HEK293 (cell line): ENCODE data around the gene CDKAL1.

Experiments used
- EGR2 ChIP-seq: fragments of 450-650 bp; formaldehyde crosslinking; IDR thresholded peaks from 2 replicates; pipeline ENCODE4 v1.5.1; 2016; ENCODE audit warnings: low read depth, missing biosample characterization, missing genetic modification characterization
- MYNN ChIP-seq: fragments of 450-650 bp; formaldehyde crosslinking; IDR thresholded peaks from 2 replicates; pipeline ENCODE4 v1.5.1; 2016; ENCODE audit warnings: missing biosample characterization, missing genetic modification characterization, borderline replicate concordance
- TCF7L2 ChIP-seq: IDR thresholded peaks from 2 replicates; pipeline ENCODE4 v1.6.1; 2011; ENCODE audit warnings: low read depth, mild to moderate bottlenecking, inconsistent platforms, low read length, moderate library complexity, borderline replicate concordance
- YY1 ChIP-seq: fragments of 450-650 bp; formaldehyde crosslinking; IDR thresholded peaks from 2 replicates; pipeline ENCODE4 v1.5.1; 2018; ENCODE audit warnings: missing biosample characterization, missing genetic modification characterization
- ZNF23 ChIP-seq: fragments of 450-650 bp; formaldehyde crosslinking; IDR thresholded peaks from 2 replicates; pipeline ENCODE4 v1.5.1; 2016; ENCODE audit warnings: missing biosample characterization, missing genetic modification characterization, borderline replicate concordance
- ZNF394 ChIP-seq: fragments of 450-650 bp; formaldehyde crosslinking; IDR thresholded peaks from 2 replicates; pipeline ENCODE4 v1.5.1; 2016; ENCODE audit warnings: missing biosample characterization, missing genetic modification characterization, mild to moderate bottlenecking, moderate library complexity, borderline replicate concordance
- ZNF629 ChIP-seq: fragments of 450-650 bp; formaldehyde crosslinking; IDR thresholded peaks from 2 replicates; pipeline ENCODE4 v1.5.1; 2017; ENCODE audit warnings: missing biosample characterization, missing genetic modification characterization
- TF ChIP-seq, protein P1 (sequence below): fragments of 450-650 bp; formaldehyde crosslinking; IDR thresholded peaks from 2 replicates; pipeline ENCODE4 v1.5.1; 2016; ENCODE audit warnings: missing biosample characterization, missing genetic modification characterization
- TF ChIP-seq, protein P2 (sequence below): fragments of 450-650 bp; formaldehyde crosslinking; IDR thresholded peaks from 2 replicates; pipeline ENCODE4 v1.5.1; 2016; ENCODE audit warnings: missing biosample characterization, missing genetic modification characterization

GRCh38 chr6:21131406-21131805 lies 597.1 kb downstream of the CDKAL1 start:
- no peak for TF ChIP-seq MYNN
- no peak for TF ChIP-seq ZNF23 (tag by site-specific recombination)
- TF ChIP-seq TCF7L2 = no peak
- TF ChIP-seq, protein P1, sequence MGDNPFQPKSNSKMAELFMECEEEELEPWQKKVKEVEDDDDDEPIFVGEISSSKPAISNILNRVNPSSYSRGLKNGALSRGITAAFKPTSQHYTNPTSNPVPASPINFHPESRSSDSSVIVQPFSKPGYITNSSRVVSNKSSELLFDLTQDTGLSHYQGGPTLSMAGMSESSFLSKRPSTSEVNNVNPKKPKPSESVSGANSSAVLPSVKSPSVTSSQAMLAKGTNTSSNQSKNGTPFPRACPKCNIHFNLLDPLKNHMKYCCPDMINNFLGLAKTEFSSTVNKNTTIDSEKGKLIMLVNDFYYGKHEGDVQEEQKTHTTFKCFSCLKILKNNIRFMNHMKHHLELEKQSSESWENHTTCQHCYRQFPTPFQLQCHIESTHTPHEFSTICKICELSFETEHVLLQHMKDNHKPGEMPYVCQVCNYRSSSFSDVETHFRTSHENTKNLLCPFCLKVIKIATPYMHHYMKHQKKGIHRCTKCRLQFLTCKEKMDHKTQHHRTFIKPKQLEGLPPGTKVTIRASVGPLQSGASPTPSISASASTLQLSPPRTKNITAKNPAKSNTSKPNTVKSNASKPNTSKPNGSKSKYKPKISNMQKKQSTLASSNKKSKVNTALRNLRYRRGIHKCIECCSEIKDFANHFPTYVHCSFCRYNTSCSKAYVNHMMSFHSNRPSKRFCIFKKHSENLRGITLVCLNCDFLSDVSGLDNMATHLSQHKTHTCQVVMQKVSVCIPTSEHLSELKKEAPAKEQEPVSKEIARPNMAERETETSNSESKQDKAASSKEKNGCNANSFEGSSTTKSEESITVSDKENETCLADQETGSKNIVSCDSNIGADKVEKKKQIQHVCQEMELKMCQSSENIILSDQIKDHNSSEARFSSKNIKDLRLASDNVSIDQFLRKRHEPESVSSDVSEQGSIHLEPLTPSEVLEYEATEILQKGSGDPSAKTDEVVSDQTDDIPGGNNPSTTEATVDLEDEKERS (tag by site-specific recombination) = no peak
- TF ChIP-seq EGR2 = no peak
- no peak for TF ChIP-seq ZNF394
- TF ChIP-seq ZNF629 (tag by site-specific recombination) = no peak
- TF ChIP-seq, protein P2, sequence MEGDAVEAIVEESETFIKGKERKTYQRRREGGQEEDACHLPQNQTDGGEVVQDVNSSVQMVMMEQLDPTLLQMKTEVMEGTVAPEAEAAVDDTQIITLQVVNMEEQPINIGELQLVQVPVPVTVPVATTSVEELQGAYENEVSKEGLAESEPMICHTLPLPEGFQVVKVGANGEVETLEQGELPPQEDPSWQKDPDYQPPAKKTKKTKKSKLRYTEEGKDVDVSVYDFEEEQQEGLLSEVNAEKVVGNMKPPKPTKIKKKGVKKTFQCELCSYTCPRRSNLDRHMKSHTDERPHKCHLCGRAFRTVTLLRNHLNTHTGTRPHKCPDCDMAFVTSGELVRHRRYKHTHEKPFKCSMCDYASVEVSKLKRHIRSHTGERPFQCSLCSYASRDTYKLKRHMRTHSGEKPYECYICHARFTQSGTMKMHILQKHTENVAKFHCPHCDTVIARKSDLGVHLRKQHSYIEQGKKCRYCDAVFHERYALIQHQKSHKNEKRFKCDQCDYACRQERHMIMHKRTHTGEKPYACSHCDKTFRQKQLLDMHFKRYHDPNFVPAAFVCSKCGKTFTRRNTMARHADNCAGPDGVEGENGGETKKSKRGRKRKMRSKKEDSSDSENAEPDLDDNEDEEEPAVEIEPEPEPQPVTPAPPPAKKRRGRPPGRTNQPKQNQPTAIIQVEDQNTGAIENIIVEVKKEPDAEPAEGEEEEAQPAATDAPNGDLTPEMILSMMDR = no peak
- TF ChIP-seq YY1 (tag by site-specific recombination) = no peak
